HG03521 (cell line): ENCODE data around the gene DNAJC1.
"Not testable (repeated sequence)": the region's sequence is repeated elsewhere in the genome, so short reads cannot be mapped to it uniquely, and the experiment has no call there.

Source experiments
- ATAC-seq: cut with Tn5 transposase; IDR thresholded peaks from one replicate; pipeline ENCODE4 v1.9.1; 2021; ENCODE audit warnings: mild to moderate bottlenecking, moderate library complexity; ENCODE audit not compliant: unreplicated experiment

The DNAJC1 gene

GRCh38 chr10:21733710-21734109 is 269.8 kb downstream of the DNAJC1 start:
- no peak for ATAC-seq

- ATAC-seq: peak; percentile 77
Measured at GRCh38 chr10:21732067-21732772, 271.3 kb downstream of the DNAJC1 start.

GRCh38 chr10:21728618-21729017 is 274.9 kb downstream of the DNAJC1 start:
- ATAC-seq: no peak

- no peak for ATAC-seq
Measured at GRCh38 chr10:21727452-21728168, 275.9 kb downstream of the DNAJC1 start.

GRCh38 chr10:21726601-21727225 is 276.8 kb downstream of the DNAJC1 start:
- ATAC-seq: no peak

GRCh38 chr10:21724687-21725367 is 278.7 kb downstream of the DNAJC1 start:
- peak; percentile 86 for ATAC-seq

GRCh38 chr10:21724020-21724589 is 279.4 kb downstream of the DNAJC1 start:
- ATAC-seq: no peak

- no peak for ATAC-seq
Measured at GRCh38 chr10:21722209-21722608, 281.3 kb downstream of the DNAJC1 start.

GRCh38 chr10:21721000-21721665 is 282.4 kb downstream of the DNAJC1 start:
- no peak for ATAC-seq

- ATAC-seq: no peak
Measured at GRCh38 chr10:21720090-21720489, 283.4 kb downstream of the DNAJC1 start.

GRCh38 chr10:21719502-21719901 is 284.0 kb downstream of the DNAJC1 start:
- ATAC-seq: no peak

GRCh38 chr10:21717437-21718054 is 286.0 kb downstream of the DNAJC1 start:
- not testable (repeated sequence) for ATAC-seq

- no peak for ATAC-seq
Measured at GRCh38 chr10:21715531-21716195, 287.9 kb downstream of the DNAJC1 start.

GRCh38 chr10:21712975-21713374 is 290.6 kb downstream of the DNAJC1 start:
- ATAC-seq: no peak

- no peak for ATAC-seq
Measured at GRCh38 chr10:21707498-21707897, 296.0 kb downstream of the DNAJC1 start.
